HEK293 (cell line): ENCODE measurements around the gene MSI2.

ENCODE experiments used
- ATF2 ChIP-seq: fragments of 450-650 bp; formaldehyde crosslinking; IDR thresholded peaks from 2 replicates; pipeline ENCODE4 v1.5.1; 2016; ENCODE audit warnings: missing biosample characterization, missing genetic modification characterization, low read depth
- FEZF1 ChIP-seq: fragments of 450-650 bp; formaldehyde crosslinking; IDR thresholded peaks from 2 replicates; pipeline ENCODE4 v1.5.1; 2016; ENCODE audit warnings: missing biosample characterization, missing genetic modification characterization
- HOXA7 ChIP-seq: sonication (generic); formaldehyde crosslinking; IDR thresholded peaks from 2 replicates; pipeline ENCODE4 v1.8.1; 2022; ENCODE audit warnings: missing genetic modification reagents, borderline replicate concordance
- IKZF3 ChIP-seq: fragments of 450-650 bp; IDR thresholded peaks from 2 replicates; pipeline ENCODE4 v1.5.0; 2018; ENCODE audit warnings: missing biosample characterization, mild to moderate bottlenecking, missing genetic modification characterization, moderate library complexity
- KLF17 ChIP-seq: fragments of 450-650 bp; formaldehyde crosslinking; IDR thresholded peaks from 2 replicates; pipeline ENCODE4 v1.5.1; 2016; ENCODE audit warnings: missing biosample characterization, missing genetic modification characterization
- MYNN ChIP-seq: fragments of 450-650 bp; formaldehyde crosslinking; IDR thresholded peaks from 2 replicates; pipeline ENCODE4 v1.5.1; 2016; ENCODE audit warnings: missing biosample characterization, missing genetic modification characterization, borderline replicate concordance
- PATZ1 ChIP-seq: fragments of 450-650 bp; formaldehyde crosslinking; IDR thresholded peaks from 2 replicates; pipeline ENCODE4 v1.5.1; 2016; ENCODE audit warnings: missing biosample characterization, missing genetic modification characterization
- PRDM10 ChIP-seq: fragments of 450-650 bp; formaldehyde crosslinking; IDR thresholded peaks from 2 replicates; pipeline ENCODE4 v1.5.1; 2016; ENCODE audit warnings: missing biosample characterization, missing genetic modification characterization
- PRDM2 ChIP-seq: fragments of 450-650 bp; formaldehyde crosslinking; IDR thresholded peaks from 2 replicates; pipeline ENCODE4 v1.5.1; 2016; ENCODE audit warnings: missing biosample characterization, missing genetic modification characterization, borderline replicate concordance
- RBAK ChIP-seq: fragments of 450-650 bp; formaldehyde crosslinking; IDR thresholded peaks from 2 replicates; pipeline ENCODE4 v1.5.1; 2016; ENCODE audit warnings: missing biosample characterization, missing genetic modification characterization
- SETDB1 ChIP-seq: IDR thresholded peaks from one replicate; pipeline ENCODE4 v1.6.1; 2017; ENCODE audit warnings: mild to moderate bottlenecking, low read length, moderate library complexity, mixed read lengths; ENCODE audit not compliant: insufficient read length
- TRIM28 ChIP-seq: IDR thresholded peaks from 2 replicates; pipeline ENCODE4 v1.6.1; 2011; ENCODE audit warnings: low read length, control low read depth, borderline replicate concordance
- ZBTB17 ChIP-seq: fragments of 450-650 bp; formaldehyde crosslinking; IDR thresholded peaks from 2 replicates; pipeline ENCODE4 v1.5.1; 2016; ENCODE audit warnings: missing biosample characterization, missing genetic modification characterization
- ZNF121 ChIP-seq: fragments of 450-650 bp; formaldehyde crosslinking; IDR thresholded peaks from 2 replicates; pipeline ENCODE4 v1.5.1; 2016; ENCODE audit warnings: missing biosample characterization, missing genetic modification characterization
- ZNF2 ChIP-seq: fragments of 450-650 bp; formaldehyde crosslinking; IDR thresholded peaks from 2 replicates; pipeline ENCODE4 v1.5.1; 2016; ENCODE audit warnings: missing biosample characterization, missing genetic modification characterization
- ZNF248 ChIP-seq: fragments of 450-650 bp; formaldehyde crosslinking; IDR thresholded peaks from 2 replicates; pipeline ENCODE4 v1.5.1; 2017; ENCODE audit warnings: missing biosample characterization, missing genetic modification characterization
- ZNF274 ChIP-seq, 2 experiments: fragments of 200-500 bp in 1 of 2; fragments of 450-650 bp in 1 of 2; sonication (Bioruptor generic) in 1 of 2; formaldehyde crosslinking in 1 of 2; IDR thresholded peaks; 2 replicates each; pipeline versions ENCODE4 v1.5.1 to v1.6.1; 2014 to 2016; ENCODE audit warnings: borderline replicate concordance in 1 of 2, inconsistent platforms in 1 of 2, low read length in 1 of 2, missing biosample characterization in 1 of 2, missing genetic modification characterization in 1 of 2
- ZNF280D ChIP-seq: fragments of 450-650 bp; formaldehyde crosslinking; IDR thresholded peaks from 2 replicates; pipeline ENCODE4 v1.5.1; 2016; ENCODE audit warnings: missing biosample characterization, missing genetic modification characterization
- ZNF394 ChIP-seq: fragments of 450-650 bp; formaldehyde crosslinking; IDR thresholded peaks from 2 replicates; pipeline ENCODE4 v1.5.1; 2016; ENCODE audit warnings: missing biosample characterization, missing genetic modification characterization, mild to moderate bottlenecking, moderate library complexity, borderline replicate concordance
- ZNF768 ChIP-seq: fragments of 450-650 bp; formaldehyde crosslinking; IDR thresholded peaks from 2 replicates; pipeline ENCODE4 v1.5.1; 2018; ENCODE audit warnings: missing biosample characterization, mild to moderate bottlenecking, missing genetic modification characterization
- ZSCAN16 ChIP-seq: fragments of 450-650 bp; formaldehyde crosslinking; IDR thresholded peaks from 2 replicates; pipeline ENCODE4 v1.5.1; 2016; ENCODE audit warnings: missing biosample characterization, missing genetic modification characterization

The MSI2 gene

GRCh38 chr17:57535249-57535966 is 279.1 kb downstream of the MSI2 start (continued):
- TF ChIP-seq PRDM10 (tag by site-specific recombination) (peak; percentile 91), PATZ1 (tag by site-specific recombination) (peak; percentile 77), HOXA7 (no peak), PRDM2 (tag by site-specific recombination) (no peak), ZNF280D (tag by site-specific recombination) (no peak), ATF2 (no peak), FEZF1 (tag by site-specific recombination) (peak; percentile 85), ZNF248 (tag by site-specific recombination) (no peak), TRIM28 (peak; percentile 97), ZNF2 (tag by site-specific recombination) (no peak), MYNN (tag by site-specific recombination) (no peak), IKZF3 (peak; percentile 85), ZNF768 (tag by site-specific recombination) (no peak), SETDB1 (no peak), ZNF121 (peak; percentile 6; the same call in 1 of the 2 replicates), ZNF274 (IDR thresholded peaks at IDR 0.05; ENCODE audit: low read length) (no peak), ZNF274 (tag by site-specific recombination; IDR thresholded peaks at IDR 0.05; ENCODE audit: borderline replicate concordance) (no peak), RBAK (no peak), KLF17 (tag by site-specific recombination) (peak; percentile 80), ZNF394 (tag by site-specific recombination) (peak; percentile 91; the same call in 1 of the 2 replicates), ZSCAN16 (no peak), ZBTB17 (tag by site-specific recombination) (peak; percentile 78)
